Ishikawa (cell line): ENCODE data around the gene ACO2.

Source experiments
- CEBPB ChIP-seq: IDR thresholded peaks from 2 replicates; pipeline ENCODE4 v1.6.1; 2012
- CREB1 ChIP-seq: IDR thresholded peaks from 2 replicates; pipeline ENCODE4 v1.6.1; 2012; ENCODE audit warnings: low read depth
- EGR1 ChIP-seq: IDR thresholded peaks from 2 replicates; pipeline ENCODE4 v1.6.1; 2012
- EP300 ChIP-seq: IDR thresholded peaks from 2 replicates; pipeline ENCODE4 v1.6.1; 2012; ENCODE audit warnings: borderline replicate concordance
- FOXM1 ChIP-seq: IDR thresholded peaks from 2 replicates; pipeline ENCODE4 v1.6.1; 2012; ENCODE audit warnings: low read depth, borderline replicate concordance
- MAX ChIP-seq: IDR thresholded peaks from 2 replicates; pipeline ENCODE4 v1.6.1; 2012
- NFIC ChIP-seq: IDR thresholded peaks from 2 replicates; pipeline ENCODE4 v1.6.1; 2012
- RAD21 ChIP-seq: IDR thresholded peaks from 2 replicates; pipeline ENCODE4 v1.6.1; 2012; ENCODE audit warnings: low read depth
- REST ChIP-seq: IDR thresholded peaks from 2 replicates; pipeline ENCODE4 v1.6.1; 2012; ENCODE audit warnings: low read depth, mild to moderate bottlenecking
- TAF1 ChIP-seq: IDR thresholded peaks from 2 replicates; pipeline ENCODE4 v1.6.1; 2012; ENCODE audit warnings: low read depth, mild to moderate bottlenecking
- TCF12 ChIP-seq: IDR thresholded peaks from 2 replicates; pipeline ENCODE4 v1.6.1; 2012; ENCODE audit warnings: low read depth
- TEAD4 ChIP-seq: IDR thresholded peaks from 2 replicates; pipeline ENCODE4 v1.6.1; 2012
- YY1 ChIP-seq: IDR thresholded peaks from 2 replicates; pipeline ENCODE4 v1.6.1; 2012; ENCODE audit warnings: low read depth
- ZBTB7A ChIP-seq: IDR thresholded peaks from 2 replicates; pipeline ENCODE4 v1.6.1; 2012; ENCODE audit warnings: low read depth
- TF ChIP-seq, protein P1 (sequence below): IDR thresholded peaks from 2 replicates; pipeline ENCODE4 v1.6.1; 2012

ACO2 gene

DNA sequence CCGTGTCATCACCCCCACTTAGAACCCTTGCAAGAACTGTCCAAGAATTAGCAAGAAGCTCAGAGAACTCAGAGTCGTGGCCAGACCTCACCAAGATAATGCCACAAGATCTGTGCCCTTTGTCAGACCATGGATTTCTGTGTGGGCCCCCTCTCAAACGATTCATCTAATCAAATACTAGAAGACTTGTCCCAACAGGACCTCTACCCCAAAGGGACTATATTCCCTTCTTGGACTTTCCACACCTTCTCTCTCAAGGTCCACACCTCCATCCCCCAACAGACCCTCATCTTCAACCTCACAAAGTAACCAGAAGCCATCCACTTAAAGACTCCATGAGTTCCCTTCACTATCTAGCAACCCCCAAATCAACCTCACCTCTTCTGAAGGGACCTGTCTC is 72.6 kb downstream of the ACO2 start:
- TF ChIP-seq TAF1 (no peak), MAX (no peak), FOXM1 (no peak), ZBTB7A (no peak)

DNA sequence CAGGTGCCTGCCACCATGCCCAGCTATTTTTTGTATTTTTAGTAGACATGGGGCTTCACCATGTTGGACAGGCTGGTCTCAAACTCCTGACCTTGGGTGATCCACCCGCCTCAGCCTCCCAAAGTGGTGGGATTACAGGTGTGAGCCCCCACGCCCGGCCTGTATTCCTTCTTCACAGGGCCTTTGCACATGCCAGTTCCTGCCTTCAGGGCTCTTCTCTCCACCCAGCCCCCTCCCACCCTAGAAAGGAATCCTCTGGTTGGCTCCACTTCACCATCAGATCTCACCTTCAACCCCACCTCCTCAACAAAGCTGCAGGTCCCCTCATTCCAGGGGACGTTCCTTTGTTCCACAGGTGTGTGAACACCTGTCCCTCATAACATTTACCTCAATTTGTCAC is 73.3 kb downstream of the ACO2 start:
- no peak for TF ChIP-seq TAF1
- TF ChIP-seq MAX = no peak
- no peak for TF ChIP-seq REST

- TF ChIP-seq FOXM1 (no peak), NFIC (peak; percentile 14; the same call in 1 of the 2 replicates), YY1 (0 out of 2 replicates have a peak, but pooled peaks have one; percentile 28), MAX (peak; percentile 97), EGR1 (no peak; the same call in 1 of the 2 replicates), ZBTB7A (peak; percentile 30; the same call in 1 of the 2 replicates), CEBPB (no peak), TCF12 (no peak; the same call in 1 of the 2 replicates), EP300 (no peak), TEAD4 (no peak), CREB1 (no peak), TAF1 (no peak; the same call in 1 of the 2 replicates), RAD21 (peak; percentile 51; the same call in 1 of the 2 replicates), REST (no peak)
- TF ChIP-seq, protein P1, sequence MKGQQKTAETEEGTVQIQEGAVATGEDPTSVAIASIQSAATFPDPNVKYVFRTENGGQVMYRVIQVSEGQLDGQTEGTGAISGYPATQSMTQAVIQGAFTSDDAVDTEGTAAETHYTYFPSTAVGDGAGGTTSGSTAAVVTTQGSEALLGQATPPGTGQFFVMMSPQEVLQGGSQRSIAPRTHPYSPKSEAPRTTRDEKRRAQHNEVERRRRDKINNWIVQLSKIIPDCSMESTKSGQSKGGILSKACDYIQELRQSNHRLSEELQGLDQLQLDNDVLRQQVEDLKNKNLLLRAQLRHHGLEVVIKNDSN = peak; percentile 85
Observed at GRCh38 chr22:41543854-41544670, 75.1 kb downstream of the ACO2 start, which contains the start of gene POLR3H. POLR3H (minus strand) TSS chr22:41544470; CDS start chr22:41544101, 369 bp downstream.

DNA sequence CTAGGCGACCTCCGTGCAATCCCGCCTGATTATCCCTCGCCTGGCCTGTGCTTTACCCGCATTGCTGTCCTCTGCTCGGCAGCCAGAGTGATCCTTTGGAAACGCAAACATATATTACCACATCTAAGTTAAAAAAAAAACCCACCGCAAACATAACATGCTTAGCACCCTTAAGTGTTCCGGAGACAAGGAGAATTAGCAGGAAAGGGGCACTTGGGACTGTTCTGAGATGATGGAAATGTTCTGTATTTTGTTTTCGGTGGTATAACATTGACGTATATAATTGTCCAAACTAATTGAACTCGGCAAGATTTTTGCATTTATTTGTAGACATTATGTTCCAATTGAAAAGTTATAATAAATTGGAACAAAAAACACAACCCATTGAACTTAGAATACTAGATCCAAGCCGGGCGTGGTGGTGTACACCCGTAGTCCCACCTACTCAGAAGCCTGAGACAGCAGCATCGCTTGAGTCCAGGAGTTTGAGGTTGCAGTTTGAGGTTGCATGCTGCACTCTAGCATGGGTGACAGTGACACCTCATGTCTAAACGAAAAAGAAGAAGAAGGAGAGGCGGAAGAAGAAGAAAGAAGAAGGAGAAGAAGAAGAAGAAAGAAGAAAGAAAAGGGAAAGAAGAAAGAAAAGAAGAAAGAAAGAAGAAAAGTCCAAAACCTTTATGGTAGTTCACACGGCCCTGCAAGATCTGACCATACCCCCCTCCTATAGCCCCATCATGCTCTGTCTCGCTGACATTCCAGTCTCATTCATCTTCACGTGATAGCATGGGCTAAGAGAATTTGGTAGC is 76.0 kb downstream of the ACO2 start:
- TF ChIP-seq TEAD4 = no peak
- TF ChIP-seq TCF12 = no peak

- TF ChIP-seq, protein P1 = no peak
- TF ChIP-seq CEBPB = no peak
Observed at GRCh38 chr22:41548830-41549211, 79.9 kb downstream of the ACO2 start.

GRCh38 chr22:41550952-41551491 is 82.1 kb downstream of the ACO2 start:
- TF ChIP-seq TCF12 (no peak), CREB1 (no peak), RAD21 (no peak), CEBPB (no peak), YY1 (no peak), REST (no peak), TAF1 (no peak), MAX (no peak)
